ENCODE measurements around the gene CC2D2B.
A peak's percentile ranks its signal among the peaks of the same experiment; 100 is the strongest.
"Not testable (repeated sequence)": the region's sequence is repeated elsewhere in the genome, so short reads cannot be mapped to it uniquely, and the experiment has no call there.

Gene CC2D2B

DNA sequence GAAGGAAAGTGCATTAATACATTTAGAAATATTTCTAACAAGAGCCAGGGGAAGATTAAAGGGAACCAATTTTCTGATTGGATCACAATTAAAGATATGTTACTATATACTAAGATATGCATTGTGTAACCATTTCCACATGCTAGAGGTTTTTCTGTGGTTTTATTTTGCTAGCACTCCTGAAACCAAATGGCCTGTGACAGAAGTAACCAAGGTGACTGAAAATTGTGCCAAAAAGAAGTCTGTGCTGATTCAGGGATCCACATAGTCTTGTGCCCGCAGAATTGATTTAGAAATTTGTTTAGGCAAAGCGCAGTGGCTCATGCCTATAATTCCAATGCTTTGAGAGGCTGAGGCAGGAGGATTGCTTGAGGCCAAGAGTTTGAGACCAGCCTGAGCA lies 1.8 kb downstream of the CC2D2B start:
- no peak for DNase-seq

DNA sequence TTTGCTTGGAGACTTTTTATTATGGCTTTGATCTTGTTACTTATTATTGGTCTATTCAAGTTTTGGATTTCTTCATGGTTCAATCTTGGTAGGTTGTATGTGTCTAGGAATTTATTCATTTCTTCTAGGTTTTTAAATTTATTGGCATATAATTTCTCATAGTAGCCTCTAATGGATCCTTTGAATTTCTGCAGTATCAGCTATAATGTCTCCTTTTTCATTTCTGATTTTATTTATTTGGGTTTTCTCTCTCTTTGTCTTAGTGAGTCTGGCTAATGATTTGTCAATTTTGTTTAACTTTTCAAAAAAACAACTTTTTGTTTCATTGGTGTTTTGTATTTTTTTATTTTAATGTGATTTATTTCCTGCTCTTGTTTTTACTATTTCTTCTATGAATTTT lies 8.3 kb downstream of the CC2D2B start:
- DNase-seq: not testable (repeated sequence)

DNA sequence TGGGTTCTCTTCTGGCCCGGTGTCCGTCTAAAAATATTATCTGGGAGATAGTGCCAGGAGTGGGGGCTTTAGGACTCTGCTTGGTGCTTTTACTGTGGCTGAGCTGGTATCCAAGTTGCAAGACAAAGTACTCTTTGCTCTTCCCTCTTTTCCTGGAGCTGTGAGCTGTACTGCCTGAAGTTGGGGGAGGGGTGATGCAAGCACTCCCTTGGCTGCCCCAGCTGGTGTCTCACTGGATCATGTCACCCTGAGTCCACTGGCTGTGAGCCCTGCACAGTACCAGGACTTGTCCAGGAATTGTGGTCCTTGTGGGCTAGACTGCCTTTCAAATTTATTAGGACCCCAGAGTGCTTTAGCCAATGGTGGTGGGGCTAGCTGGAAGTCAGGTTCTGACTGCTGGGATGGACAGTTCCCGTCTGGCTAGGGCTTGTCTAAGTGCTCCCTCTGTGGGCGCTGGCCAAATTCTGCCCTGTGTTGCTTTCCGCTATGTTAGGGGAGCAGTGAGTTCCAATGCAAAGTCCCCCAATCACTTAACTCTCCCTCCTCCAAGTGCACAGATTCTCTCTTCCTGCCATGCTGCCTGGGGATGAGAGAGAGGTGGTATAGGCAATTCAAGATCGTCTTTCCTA lies 13.1 kb downstream of the CC2D2B start:
- no peak for DNase-seq

DNA sequence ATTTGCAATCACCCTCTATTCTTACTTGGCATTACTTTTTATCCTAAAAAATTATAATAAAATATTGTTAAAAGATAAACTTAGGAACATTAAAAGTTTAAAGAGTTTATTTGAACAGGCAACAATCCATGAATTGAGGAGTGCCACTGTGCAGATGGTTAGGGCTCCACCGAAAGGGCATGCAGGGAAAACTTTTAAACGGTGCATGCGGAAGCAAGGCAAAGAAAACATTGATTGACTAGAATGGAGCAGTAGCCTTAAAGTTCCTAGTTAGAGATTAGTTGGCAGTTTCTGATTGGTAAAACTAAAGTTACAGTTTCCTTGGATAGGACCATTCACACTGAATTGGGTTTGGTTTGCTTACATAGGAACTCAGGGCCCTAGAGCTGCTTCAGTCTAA lies 17.3 kb downstream of the CC2D2B start:
- DNase-seq: no peak

DNA sequence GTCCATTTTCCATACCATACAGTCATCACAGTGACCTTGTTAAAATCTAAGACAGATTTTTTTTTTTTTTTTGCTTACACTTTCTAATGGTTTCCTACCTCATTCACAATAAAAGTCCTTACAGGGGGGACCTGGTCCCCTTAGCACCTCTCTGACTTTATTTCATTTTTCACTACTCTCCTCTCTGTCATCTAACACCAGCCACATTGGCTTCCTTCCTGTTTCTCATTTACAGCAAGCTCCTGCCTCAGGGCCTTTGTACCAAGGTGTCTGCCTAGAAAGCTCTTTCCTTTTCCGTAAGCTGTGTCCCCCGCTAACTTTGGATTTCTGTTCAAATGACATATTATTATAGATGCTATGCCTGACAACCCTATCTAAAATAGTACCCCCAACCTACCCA lies 27.7 kb downstream of the CC2D2B start:
- DNase-seq: no peak

DNA sequence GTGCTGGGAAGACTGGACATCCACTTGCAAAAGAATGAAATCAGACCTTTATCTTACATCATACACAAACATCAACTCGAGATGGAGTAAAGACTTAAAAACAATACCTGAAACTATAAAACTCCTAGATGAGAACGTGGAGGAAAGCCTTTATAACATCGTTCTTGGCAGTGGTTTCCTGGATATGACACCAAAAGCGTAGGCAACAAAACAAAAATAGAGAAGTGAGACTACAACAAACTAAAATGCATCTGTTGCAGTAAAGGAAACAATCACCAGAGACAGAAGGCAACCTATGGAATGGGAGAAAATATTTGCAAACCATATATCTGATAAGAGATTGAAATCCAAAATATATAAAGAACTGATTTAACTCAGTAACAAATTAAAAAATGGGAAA lies 33.3 kb downstream of the CC2D2B start:
- no peak for DNase-seq

DNA sequence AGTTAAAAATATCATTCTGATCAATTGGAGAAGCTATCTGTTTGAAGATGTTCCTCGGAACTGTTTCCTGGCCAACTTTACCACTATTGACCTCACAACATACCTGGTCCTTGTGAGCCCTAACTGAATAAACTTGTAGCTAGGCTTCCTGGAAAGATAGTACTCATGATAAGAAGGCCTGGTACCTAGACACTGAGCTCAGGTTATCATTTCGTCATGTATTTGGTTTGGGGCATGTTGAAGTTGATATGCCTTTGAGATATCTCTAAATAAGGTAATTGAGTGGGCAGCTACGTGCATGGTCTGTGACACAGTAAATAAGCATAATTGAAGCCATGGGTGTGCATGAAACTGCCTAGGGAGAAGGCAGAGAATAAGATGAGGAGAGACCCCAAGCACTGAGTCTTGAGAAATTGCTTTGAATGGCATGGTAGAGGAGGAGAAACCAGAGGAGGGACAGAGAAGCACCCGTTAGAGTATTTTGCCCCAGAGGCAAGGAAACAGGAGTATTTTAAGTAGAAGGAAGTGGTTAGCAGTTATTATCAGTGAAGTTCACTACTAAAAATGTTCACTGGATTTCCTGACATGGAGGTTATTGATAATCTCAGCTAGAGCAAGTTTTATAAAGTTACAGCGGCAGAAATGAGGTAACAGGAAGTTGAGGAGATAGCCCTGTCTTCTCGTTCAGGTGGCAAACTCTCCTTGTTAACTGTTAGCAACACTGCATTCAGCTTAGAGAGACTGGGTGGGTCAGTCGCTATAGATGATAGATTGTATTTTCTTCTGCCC lies 55.6 kb downstream of the CC2D2B start:
- DNase-seq: peak in 1 of 2 donors; percentile 14

DNA sequence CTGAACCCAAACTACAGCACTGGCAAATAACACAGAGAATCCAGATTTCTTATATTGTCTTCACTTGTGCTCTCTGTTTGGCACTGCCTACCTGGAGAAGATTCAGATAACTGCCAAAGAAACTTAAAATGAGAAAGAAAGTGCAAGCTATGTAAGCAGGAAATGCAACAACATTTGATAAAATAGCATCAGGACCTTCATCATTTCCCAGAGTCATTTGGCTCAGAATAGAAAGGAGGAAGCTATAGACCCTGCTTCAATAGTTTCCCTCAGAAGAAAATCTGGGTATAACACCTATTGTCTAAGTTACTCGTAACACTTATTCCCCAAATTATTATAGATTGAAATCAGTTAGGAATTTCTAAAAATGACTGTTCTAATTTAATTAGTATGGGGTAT lies 56.2 kb downstream of the CC2D2B start:
- no peak for DNase-seq

DNA sequence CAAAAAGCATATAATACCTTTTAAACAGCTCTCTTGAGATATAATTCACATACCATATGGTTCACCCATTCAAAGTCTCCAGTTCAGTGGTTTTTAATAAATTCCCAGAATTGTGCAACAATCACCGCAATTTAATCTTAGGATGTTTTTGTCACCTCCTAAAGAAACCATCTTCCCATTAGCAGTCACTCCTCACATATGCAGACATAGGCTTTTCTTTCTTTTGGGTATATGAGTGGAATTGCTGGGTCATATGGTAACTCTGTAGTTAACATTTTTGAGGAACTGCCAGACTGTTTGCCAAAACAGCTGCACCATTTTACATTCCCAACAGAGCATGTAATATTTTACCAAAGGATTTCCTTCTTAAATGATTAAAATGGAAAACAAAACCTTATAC lies 57.0 kb downstream of the CC2D2B start:
- no peak for DNase-seq

DNA sequence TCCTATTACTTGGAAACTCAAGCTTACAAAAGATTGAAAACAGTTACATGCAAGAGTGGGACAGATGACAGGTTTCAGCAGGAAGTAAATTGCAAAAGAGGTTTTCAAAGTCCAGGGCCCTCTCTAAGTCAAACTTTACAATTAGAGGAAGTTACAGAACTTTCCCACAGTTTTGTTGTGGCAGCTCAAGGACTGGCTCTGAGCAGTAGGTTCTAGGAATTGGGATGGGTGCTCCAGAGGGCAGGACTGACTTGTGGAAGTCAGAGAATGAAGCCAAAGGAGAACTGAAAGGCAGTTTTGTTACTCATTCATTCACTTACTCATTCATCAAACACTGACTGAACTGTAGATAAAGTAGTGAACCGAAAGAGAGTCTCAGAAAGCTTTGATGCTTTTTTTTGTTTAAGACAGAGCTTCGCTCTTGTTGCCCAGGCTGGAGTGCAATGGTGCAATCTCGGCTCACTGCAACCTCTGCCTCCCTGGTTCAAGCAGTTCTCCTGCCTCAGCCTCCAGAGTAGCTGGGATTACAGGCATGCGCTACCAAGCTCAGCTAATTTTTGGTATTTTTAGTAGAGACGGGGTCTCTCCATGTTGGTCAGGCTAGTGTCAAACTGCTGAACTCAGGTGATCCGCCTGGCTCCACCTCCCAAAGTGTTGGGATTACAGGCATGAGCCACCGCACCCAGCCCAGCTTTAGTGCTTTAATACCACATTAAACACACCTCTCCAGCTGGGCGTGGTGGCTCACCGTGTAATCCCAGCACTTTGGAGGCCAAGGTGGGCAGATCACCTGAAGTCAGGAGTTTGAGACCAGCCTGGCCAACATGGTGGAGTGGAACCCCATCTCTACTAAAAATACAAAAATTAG lies 68.8 kb downstream of the CC2D2B start:
- DNase-seq: no peak

DNA sequence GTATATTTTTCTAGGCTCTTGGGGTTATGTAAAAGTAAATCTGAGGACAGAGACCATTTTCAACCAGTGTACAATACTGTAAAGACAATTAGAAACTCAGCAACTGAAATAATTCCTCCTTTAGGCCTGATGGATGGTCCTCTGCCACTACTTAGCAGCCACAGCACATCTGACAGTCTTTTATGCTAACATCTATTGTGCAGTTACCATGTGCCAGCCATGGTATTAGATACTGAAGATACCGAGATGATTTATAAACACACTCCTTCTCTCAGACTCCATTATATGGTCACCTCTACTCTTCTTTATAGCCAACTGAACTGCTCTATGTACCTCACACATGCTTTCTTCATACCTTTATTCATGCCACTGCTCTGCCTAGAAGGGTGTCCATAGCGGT lies 74.4 kb downstream of the CC2D2B start:
- no peak for DNase-seq

DNA sequence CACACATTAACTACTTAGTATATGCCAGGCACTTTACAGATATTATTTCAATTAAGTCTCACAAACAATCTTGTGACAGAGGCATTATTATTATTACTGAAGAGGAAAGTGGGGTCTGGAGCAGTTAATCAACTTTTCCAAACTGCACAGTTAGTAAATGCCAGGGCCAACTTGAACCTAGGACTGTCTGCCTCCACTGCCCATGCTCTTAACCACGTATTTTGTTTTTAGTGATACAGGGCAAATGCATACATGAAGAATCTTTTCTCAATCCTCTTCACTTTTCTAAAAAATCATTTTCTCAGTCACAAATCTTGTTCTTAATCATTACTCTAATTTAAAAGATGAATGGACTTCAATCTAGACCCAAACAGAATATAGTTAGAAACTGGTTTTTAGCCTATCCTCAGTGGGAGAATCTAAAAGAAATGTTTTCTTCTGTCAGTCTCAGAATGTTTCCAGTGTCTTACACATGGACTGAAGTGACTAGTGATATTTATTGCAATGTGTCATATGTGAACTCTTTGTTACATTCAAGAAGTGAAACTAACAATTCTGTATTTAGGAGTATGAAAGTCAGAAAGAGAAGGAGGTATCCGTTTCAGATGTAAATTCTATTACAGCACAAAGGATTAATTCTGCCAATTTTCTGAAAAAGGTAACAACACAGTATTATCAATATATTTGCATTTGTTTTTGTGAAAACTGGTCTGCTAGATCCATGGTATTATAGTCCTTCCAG lies 80.1 kb downstream of the CC2D2B start:
- no peak for DNase-seq

DNA sequence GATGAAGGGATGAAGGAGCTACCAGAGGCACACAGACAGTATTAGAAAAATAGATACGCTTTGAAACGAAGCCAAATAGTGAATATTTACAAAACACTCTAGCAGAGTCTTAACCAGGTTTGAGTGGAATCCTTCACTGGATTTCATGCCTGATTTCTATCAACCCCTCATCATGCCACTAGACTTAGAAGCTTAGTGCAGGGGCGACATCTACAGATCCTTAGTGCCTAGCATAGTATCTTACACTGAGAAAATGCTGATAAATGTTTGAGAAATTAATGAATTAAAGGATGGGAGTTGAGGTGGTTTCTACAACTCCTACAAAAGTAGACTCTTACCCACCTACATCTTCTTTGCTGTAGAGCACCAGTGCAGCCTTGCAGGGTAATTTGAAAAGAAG lies 80.9 kb downstream of the CC2D2B start:
- no peak for DNase-seq

DNA sequence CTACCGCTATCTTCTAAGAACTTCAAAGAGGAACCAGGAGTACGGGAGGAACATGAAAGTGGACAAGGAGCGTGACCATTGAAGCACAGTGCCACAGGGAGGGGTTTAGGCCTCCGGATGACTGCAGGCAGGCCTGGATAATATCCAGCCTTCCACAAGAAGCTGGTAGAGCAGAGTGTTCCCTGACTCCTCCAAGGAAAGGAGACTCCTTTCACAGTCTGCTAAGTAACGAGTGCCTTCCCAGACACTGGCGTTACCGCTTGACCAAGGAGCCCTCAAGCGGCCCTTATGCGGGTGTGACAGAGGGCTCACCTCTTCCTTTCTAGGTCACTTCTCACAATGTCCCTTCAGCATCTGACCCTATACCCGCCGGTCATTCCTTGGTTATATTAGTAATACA lies 86.6 kb downstream of the CC2D2B start:
- DNase-seq: not testable (repeated sequence)

DNA sequence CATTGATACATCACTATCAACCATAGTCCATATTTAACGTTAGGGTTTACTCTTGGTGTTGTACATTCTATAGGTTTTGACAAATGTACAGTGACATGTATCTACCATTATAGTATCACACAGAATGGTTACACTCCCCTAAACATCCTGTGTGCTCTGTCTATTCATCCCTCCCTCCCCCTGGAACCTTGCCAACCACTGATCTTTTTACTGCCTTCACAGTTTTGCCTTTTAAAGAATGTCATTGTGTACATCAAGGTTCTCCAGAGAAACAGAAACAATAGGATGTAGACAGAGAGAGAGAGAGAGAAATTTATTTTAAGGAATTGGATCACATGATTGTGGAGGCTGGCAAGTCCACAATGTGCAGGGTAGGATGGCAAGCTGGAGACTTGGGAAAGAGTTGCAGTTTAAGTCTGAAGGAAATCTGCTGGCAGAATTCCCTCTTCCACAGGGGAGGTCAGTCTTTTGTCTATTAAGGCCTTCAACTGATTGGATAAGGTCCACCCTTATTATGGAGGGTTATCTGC lies 90.5 kb downstream of the CC2D2B start:
- DNase-seq: no peak

DNA sequence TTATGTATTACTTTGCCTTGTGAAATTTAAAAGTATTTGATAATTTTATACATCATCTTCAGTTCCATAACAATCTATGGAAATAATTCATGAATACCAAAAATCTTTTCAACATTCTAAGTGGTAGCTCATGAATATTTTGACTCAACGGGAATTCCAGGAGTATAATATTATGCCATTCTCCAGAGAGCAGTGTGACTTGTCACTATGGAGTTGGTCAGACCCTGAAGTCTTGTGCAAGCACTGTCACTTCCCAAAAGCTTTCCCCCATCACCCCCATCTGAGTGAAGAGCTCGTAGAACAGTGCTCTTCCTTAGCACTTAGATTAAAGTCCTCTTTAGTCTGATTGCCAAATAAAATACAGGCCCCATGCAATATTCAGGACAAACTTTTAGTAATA lies 106.2 kb downstream of the CC2D2B start:
- no peak for DNase-seq

DNA sequence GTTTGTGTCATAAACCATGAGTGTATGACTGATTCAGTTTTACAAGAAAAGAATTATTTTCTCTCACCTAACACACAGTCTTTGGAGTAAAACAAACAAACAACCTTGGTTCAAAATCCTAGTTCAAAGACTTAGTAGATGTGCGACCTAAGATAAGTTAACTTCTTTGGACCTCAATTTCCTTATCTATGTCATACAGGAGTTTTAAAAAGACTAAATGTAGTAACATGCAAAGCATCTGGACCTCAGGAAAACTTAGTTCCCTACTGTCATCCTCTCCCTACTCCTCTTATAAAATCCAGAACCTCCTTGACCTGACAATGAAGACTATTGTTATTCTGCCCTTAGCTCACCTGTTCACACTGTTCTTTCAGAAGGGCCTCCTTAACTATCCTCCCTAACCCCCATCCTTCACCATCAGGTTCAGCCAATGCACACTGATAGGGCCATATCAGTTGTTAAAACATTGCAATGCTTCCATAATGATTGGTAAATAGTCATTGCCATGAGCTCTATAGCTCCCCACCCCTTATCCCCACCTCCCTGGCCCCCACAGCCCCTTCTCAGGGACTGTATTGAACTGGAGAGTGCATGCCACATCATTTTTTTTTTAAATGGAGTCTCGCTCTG lies 106.8 kb downstream of the CC2D2B start:
- no peak for DNase-seq

DNA sequence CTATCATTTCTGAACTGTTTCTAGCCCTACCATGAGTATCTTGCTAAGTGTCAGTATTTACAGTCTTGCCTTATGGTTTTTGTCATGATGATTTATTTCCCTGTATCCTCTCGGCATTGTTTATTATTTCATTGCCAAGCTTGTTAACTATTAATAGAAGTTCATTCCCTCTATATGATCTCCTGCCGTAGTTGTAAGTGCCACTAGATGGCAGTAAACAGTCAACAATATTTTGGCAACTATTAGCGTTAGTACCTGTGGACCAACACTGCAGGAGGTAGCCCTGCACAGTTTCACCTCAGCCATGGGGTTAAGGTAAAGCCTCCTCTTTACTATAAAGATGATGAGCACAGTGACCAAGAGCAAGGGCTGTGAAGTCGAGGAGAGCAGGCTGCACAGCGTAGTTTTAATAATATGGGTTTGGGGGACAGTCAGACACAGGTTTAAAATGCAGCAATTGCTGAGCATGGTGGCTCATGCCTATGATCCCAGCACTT lies 109.5 kb downstream of the CC2D2B start:
- peak; percentile 18 to 59 for DNase-seq

DNA sequence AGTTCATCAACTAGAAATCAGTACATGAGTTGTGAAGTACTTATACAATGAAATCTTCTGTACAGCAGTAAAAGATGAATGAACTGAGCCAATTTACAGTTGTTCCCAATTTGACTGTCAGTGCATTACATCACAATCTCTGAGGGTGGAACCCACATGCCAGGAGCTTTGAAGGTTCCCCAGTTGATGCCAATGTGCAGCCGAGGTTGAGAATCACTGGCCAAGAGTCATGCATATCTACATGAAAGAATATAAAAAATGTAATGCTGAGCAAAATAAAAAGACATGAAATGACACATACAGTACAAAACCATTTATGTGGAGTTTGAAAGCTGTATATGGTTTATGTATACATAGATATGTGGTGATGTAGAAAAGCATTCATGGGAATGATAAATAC lies 113.6 kb downstream of the CC2D2B start:
- DNase-seq: no peak

DNA sequence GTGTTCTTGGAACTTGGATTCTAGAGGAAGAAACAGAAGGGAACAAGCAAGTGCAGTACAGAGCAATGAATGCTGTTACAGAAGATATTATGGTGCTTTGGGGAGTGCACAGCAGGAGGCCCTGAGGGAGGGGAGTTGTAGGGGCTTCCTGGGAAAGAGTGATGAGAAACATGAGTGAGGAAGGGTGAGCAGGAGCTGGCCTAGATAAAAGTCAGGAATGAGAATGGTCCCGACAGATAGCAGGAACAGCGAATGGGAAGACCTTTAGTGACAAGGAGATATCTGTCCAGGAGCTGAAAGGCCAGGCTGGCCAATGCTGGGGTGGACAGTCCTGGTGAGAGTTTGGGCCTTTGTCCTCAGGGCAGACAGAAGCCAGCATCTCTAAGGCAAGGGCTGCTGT lies 115.0 kb downstream of the CC2D2B start:
- DNase-seq: no peak

DNA sequence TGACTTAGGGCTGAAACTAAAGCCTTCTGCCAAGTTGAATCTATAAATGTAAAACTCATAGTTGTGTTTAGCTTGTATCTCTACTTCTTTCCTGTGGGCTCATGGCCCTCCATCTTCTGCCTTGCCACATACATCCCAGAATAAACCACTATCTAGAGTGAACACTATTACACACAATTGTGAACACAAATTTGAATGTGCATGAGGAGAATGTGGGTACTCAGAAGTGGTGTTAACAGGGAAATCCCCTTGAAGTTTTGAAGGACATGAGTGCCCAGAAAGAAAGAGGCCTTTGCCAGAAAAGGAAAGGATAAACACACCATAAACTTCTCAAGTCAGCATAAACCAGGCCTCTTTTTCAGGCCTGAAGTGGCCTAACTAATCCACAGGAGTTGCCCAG lies 115.4 kb downstream of the CC2D2B start:
- DNase-seq: no peak

DNA sequence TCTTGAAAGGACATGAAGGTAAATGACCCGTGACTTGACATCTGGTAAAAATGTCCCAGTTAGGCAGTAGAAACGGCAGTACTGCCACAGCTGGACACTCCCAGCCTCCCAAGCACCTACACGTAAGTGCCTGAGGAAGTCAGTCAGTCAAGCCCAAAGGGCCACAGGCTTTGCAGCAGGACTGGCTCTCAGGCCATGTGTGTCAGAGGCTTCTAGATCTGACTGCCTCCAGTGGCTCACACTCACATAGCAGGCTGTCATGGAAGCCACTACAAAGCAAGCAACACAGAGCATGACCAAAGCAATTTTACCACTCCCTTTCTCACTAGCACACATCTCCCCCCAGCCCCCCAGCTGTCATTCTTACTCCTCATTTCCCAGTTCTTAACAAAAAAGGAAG lies 117.8 kb downstream of the CC2D2B start:
- DNase-seq: no peak

All from CD4-positive, alpha-beta T cell treated with Interleukin-4 for 1 hour (primary cell).